Measurements from ENCODE around the gene ANKRD30A.
"Not testable (repeated sequence)": the region's sequence is repeated elsewhere in the genome, so short reads cannot be mapped to it uniquely, and the experiment has no call there.

The ANKRD30A gene

GRCh38 chr10:37125191-37125732 lies at the start of gene ANKRD30A:
Gene ANKRD30A (plus strand): TSS chr10:37125598. CDS start chr10:37125788, 190 bp downstream.
- DNase-seq, result no peak

- not testable (repeated sequence) for DNase-seq
Measured at GRCh38 chr10:37076083-37076482, 49.3 kb upstream of the ANKRD30A start.

- DNase-seq, result no peak
Measured at GRCh38 chr10:37095792-37096573, 29.4 kb upstream of the ANKRD30A start.

GRCh38 chr10:37101261-37101660 lies 24.1 kb upstream of the ANKRD30A start:
- DNase-seq, result no peak

GRCh38 chr10:37109000-37109399 lies 16.4 kb upstream of the ANKRD30A start:
- DNase-seq, result no peak

- no peak for DNase-seq
Measured at GRCh38 chr10:37124532-37124931, 866 bp upstream of the ANKRD30A start.

- no peak for DNase-seq
Measured at GRCh38 chr10:37125921-37126320, 523 bp downstream of the ANKRD30A start.

GRCh38 chr10:37146443-37146842 lies 21.0 kb downstream of the ANKRD30A start:
- DNase-seq, result no peak

- DNase-seq, result not testable (repeated sequence)
Measured at GRCh38 chr10:37162430-37162829, 37.0 kb downstream of the ANKRD30A start.

- DNase-seq, result not testable (repeated sequence)
Measured at GRCh38 chr10:37171945-37172344, 46.5 kb downstream of the ANKRD30A start.

GRCh38 chr10:37178296-37178695 lies 52.9 kb downstream of the ANKRD30A start:
- not testable (repeated sequence) for DNase-seq

GRCh38 chr10:37182719-37183118 lies 57.3 kb downstream of the ANKRD30A start:
- DNase-seq, result not testable (repeated sequence)

GRCh38 chr10:37206132-37206531 lies 80.7 kb downstream of the ANKRD30A start:
- no peak for DNase-seq

GRCh38 chr10:37220866-37221265 lies 95.5 kb downstream of the ANKRD30A start:
- DNase-seq, result no peak

- DNase-seq, result no peak
Measured at GRCh38 chr10:37222046-37222445, 96.6 kb downstream of the ANKRD30A start.

- no peak for DNase-seq
Measured at GRCh38 chr10:37225163-37225562, 99.8 kb downstream of the ANKRD30A start.

- no peak for DNase-seq
Measured at GRCh38 chr10:37226524-37226923, 101.1 kb downstream of the ANKRD30A start.

GRCh38 chr10:37234692-37235091 lies 109.3 kb downstream of the ANKRD30A start:
- DNase-seq, result no peak

- no peak for DNase-seq
Measured at GRCh38 chr10:37236093-37236492, 110.7 kb downstream of the ANKRD30A start.

GRCh38 chr10:37240223-37240622 lies 114.8 kb downstream of the ANKRD30A start:
- DNase-seq, result no peak

- DNase-seq, result no peak
Measured at GRCh38 chr10:37246637-37247036, 121.2 kb downstream of the ANKRD30A start.

- not testable (repeated sequence) for DNase-seq
Measured at GRCh38 chr10:37255837-37256236, 130.4 kb downstream of the ANKRD30A start.

- DNase-seq, result no peak
Measured at GRCh38 chr10:37263304-37263703, 137.9 kb downstream of the ANKRD30A start.

- DNase-seq, result no peak
Measured at GRCh38 chr10:37268266-37268665, 142.9 kb downstream of the ANKRD30A start.
